ENCODE results near the gene MEIS2.

MEIS2 gene

GRCh38 chr15:37037850-37038715 is 62.3 kb downstream of the MEIS2 start:
- TF ChIP-seq YY1 (IDR thresholded peaks at IDR 0.05; ENCODE audit: low read depth) (no peak), NFIC (IDR thresholded peaks at IDR 0.05) (no peak), RAD21 (IDR thresholded peaks at IDR 0.05; ENCODE audit: low read depth) (no peak), MAX (IDR thresholded peaks at IDR 0.05) (no peak), TEAD4 (IDR thresholded peaks at IDR 0.05) (no peak)

GRCh38 chr15:37037071-37037655 is 63.2 kb downstream of the MEIS2 start:
- TF ChIP-seq RAD21 (IDR thresholded peaks at IDR 0.05; ENCODE audit: low read depth) = no peak
- TF ChIP-seq ZBTB7A (IDR thresholded peaks at IDR 0.05; ENCODE audit: low read depth) = no peak
- TF ChIP-seq REST (IDR thresholded peaks at IDR 0.05; ENCODE audit: low read depth) = no peak
- TF ChIP-seq TAF1 (IDR thresholded peaks at IDR 0.05; ENCODE audit: low read depth) = no peak
- no peak for TF ChIP-seq EP300 (IDR thresholded peaks at IDR 0.05; ENCODE audit: borderline replicate concordance)
- no peak for TF ChIP-seq YY1 (IDR thresholded peaks at IDR 0.05; ENCODE audit: low read depth)
- TF ChIP-seq CREB1 (IDR thresholded peaks at IDR 0.05; ENCODE audit: low read depth) = no peak
- no peak for TF ChIP-seq TEAD4 (IDR thresholded peaks at IDR 0.05)
- no peak for TF ChIP-seq FOXM1 (IDR thresholded peaks at IDR 0.05; ENCODE audit: borderline replicate concordance, low read depth)

DNA sequence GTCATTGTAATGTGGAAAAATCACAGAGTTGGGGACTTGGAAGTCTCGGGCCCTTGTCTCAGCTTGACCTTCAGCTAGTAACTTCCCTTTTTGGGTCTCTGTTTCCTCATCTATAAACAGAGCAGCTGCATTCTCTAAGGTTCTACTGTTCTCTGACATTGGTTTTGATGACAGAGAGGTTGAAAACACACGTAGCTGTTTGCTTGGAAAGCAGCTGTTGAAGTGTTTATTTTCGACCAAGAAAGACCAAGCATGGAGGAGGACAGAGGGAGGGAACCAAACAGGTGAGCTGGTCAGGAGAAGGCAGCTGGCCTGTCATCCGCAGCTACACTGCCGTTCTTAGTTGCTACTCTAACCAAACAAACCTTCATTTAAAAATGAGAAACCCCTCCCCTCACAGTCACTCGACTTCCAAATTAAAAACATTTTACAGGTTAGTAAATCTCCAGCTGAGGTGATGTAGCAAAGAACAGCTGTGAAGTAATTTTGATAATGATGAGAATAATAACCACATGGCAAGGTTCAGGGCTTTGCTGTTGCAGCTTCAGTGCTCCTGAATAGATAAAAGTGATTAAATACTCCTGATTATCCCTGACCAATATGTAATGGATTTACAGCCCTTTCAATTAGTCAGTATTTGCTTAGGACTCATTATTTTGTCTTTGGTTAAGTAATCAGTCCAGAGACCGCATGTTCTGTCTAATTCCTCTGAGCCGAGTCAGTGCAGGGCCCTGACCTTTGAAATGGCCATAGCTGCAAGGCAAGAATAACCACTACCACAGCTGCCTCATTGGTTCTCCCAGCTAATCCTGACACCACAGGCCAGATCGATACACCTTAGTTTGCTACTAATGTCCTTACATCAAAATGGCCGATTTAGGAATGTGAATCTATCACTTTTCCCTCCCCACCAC is 65.3 kb downstream of the MEIS2 start:
- TF ChIP-seq CEBPB (IDR thresholded peaks at IDR 0.05) (no peak), EP300 (IDR thresholded peaks at IDR 0.05; ENCODE audit: borderline replicate concordance) (no peak), ZBTB7A (IDR thresholded peaks at IDR 0.05; ENCODE audit: low read depth) (no peak), CREB1 (IDR thresholded peaks at IDR 0.05; ENCODE audit: low read depth) (no peak), RAD21 (IDR thresholded peaks at IDR 0.05; ENCODE audit: low read depth) (no peak), NFIC (IDR thresholded peaks at IDR 0.05) (no peak)

DNA sequence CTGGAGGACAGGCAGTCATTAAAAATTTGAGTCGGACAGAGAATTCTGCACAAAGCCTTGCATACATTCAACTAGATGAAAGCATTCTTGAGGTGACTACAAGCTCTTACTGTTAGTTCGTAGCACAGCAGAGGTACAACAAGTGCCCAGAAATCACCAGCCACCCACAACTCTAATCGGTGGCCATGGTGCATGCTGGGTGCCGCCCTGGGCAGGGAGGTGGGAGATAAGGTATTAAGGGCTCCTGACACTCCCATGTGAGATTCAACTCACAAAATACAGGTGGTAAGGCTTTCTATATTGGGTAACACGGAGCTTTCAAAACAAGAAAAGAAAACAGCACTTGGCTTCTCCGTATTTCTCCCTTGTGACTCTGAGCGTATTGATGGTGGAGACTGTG is 66.0 kb downstream of the MEIS2 start:
- no peak for TF ChIP-seq REST (IDR thresholded peaks at IDR 0.05; ENCODE audit: low read depth)

- TF ChIP-seq REST (IDR thresholded peaks at IDR 0.05; ENCODE audit: low read depth) = no peak
- TF ChIP-seq CREB1 (IDR thresholded peaks at IDR 0.05; ENCODE audit: low read depth) = no peak
- no peak for TF ChIP-seq TAF1 (IDR thresholded peaks at IDR 0.05; ENCODE audit: low read depth)
Measured at GRCh38 chr15:37032091-37032775, 68.1 kb downstream of the MEIS2 start.

Data from Ishikawa (cell line).